NB4 (cell line): ENCODE measurements around the gene MSI1.

Experiments used
- DNase-seq: peaks from one replicate; pipeline ENCODE4 v3.0.0; 2010; ENCODE audit warnings: low read depth
- H3K4me3 ChIP-seq: one replicate; pipeline ENCODE4 v1.5.1; 2011; ENCODE audit warnings: mild to moderate bottlenecking, low read depth, low read length, moderate library complexity
- MAX ChIP-seq: IDR thresholded peaks from 2 replicates; pipeline ENCODE4 v1.6.1; 2011; ENCODE audit warnings: low read depth, low read length
- MYC ChIP-seq: IDR thresholded peaks from 2 replicates; pipeline ENCODE4 v1.6.1; 2011; ENCODE audit warnings: low read depth, low read length
- POLR2A ChIP-seq: IDR thresholded peaks from 2 replicates; pipeline ENCODE4 v1.6.1; 2011; ENCODE audit warnings: mild to moderate bottlenecking; ENCODE audit not compliant: insufficient read length; ENCODE audit errors: extremely low read depth
- TF ChIP-seq, protein P1 (sequence below): IDR thresholded peaks from one replicate; pipeline ENCODE4 v1.5.1; 2012; ENCODE audit warnings: low read depth, low read length

The MSI1 gene

GRCh38 chr12:120381752-120382419 is 12.9 kb upstream of the MSI1 start:
- H3K4me3 ChIP-seq, result no peak overlapping the region
- DNase-seq, result no peak
- TF ChIP-seq MYC, result no peak
- TF ChIP-seq MAX, result no peak
- TF ChIP-seq POLR2A, result no peak
- TF ChIP-seq, protein P1, sequence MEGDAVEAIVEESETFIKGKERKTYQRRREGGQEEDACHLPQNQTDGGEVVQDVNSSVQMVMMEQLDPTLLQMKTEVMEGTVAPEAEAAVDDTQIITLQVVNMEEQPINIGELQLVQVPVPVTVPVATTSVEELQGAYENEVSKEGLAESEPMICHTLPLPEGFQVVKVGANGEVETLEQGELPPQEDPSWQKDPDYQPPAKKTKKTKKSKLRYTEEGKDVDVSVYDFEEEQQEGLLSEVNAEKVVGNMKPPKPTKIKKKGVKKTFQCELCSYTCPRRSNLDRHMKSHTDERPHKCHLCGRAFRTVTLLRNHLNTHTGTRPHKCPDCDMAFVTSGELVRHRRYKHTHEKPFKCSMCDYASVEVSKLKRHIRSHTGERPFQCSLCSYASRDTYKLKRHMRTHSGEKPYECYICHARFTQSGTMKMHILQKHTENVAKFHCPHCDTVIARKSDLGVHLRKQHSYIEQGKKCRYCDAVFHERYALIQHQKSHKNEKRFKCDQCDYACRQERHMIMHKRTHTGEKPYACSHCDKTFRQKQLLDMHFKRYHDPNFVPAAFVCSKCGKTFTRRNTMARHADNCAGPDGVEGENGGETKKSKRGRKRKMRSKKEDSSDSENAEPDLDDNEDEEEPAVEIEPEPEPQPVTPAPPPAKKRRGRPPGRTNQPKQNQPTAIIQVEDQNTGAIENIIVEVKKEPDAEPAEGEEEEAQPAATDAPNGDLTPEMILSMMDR, result no peak

DNA sequence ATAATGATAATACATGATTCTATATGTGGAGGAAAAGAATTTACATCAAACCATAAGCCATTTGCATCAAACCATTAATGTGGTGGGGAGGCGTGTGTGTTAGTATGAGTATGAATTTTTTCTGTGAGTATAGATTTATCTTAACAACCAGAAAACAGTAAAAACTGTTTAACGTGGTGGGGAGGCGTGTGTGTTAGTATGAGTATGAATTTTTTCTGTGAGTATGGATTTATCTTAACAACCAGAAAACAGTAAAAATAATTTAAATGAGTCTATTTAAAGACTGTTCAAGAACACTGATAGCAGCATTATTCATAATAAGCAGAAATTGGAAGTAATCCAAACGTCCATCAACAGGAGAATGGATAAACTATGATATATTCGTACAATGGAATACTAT is 9.1 kb upstream of the MSI1 start:
- no peak overlapping the region for H3K4me3 ChIP-seq
- DNase-seq, result no peak
- no peak for TF ChIP-seq MAX
- no peak for TF ChIP-seq POLR2A
- TF ChIP-seq, protein P1, result no peak
- TF ChIP-seq MYC, result no peak

DNA sequence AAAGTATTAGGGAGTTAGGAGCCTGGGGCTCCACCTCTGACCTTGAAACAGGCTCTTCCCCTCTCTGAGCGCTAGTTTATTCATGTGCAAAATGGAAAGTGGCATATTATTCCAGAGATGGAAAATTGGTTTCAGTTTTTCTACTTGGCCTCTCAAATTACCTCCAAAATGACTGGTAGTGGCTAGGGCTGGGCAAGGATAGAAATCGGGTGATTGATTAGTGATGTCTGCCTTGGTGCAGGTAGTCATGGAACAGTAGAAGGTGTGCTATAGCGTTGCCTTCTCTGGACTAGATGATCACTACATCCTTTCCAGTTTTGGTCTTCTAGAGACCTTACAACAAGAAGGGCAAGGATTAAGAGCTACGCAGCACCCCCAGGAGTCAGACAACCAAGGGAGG is 8.6 kb upstream of the MSI1 start:
- H3K4me3 ChIP-seq, result no peak overlapping the region
- DNase-seq, result no peak
- TF ChIP-seq, protein P1, result no peak
- TF ChIP-seq POLR2A (no peak), MYC (no peak), MAX (no peak)

GRCh38 chr12:120376934-120377572 is 8.1 kb upstream of the MSI1 start:
- H3K4me3 ChIP-seq, result no peak overlapping the region
- no peak for DNase-seq
- TF ChIP-seq MAX (no peak), POLR2A (no peak), MYC (no peak)
- TF ChIP-seq, protein P1, result no peak

- no peak overlapping the region for H3K4me3 ChIP-seq
- TF ChIP-seq MAX, result no peak
- no peak for TF ChIP-seq MYC
- no peak for TF ChIP-seq POLR2A
- TF ChIP-seq, protein P1, result no peak
- no peak for DNase-seq
Measured at GRCh38 chr12:120376416-120376815, 7.5 kb upstream of the MSI1 start.
